Skin epidermis (tissue), 12 donors: ENCODE results near the gene OCSTAMP.

ENCODE experiments used
- H3K27ac ChIP-seq, 21 experiments: fragments of 200-600 bp; sonication (generic) in 11 of 21; one replicate each; pipeline ENCODE4 v1.5.0; 2020; ENCODE audit warnings: mild to moderate bottlenecking in 3 of 21, inconsistent platforms in 2 of 21, moderate library complexity in 2 of 21
- H3K4me3 ChIP-seq, 7 experiments: fragments of 200-600 bp; sonication (generic) in 2 of 7; one replicate each; pipeline ENCODE4 v1.5.0; 2020; ENCODE audit warnings: inconsistent platforms in 2 of 7, mild to moderate bottlenecking in 2 of 7, moderate library complexity in 1 of 7

OCSTAMP gene

DNA sequence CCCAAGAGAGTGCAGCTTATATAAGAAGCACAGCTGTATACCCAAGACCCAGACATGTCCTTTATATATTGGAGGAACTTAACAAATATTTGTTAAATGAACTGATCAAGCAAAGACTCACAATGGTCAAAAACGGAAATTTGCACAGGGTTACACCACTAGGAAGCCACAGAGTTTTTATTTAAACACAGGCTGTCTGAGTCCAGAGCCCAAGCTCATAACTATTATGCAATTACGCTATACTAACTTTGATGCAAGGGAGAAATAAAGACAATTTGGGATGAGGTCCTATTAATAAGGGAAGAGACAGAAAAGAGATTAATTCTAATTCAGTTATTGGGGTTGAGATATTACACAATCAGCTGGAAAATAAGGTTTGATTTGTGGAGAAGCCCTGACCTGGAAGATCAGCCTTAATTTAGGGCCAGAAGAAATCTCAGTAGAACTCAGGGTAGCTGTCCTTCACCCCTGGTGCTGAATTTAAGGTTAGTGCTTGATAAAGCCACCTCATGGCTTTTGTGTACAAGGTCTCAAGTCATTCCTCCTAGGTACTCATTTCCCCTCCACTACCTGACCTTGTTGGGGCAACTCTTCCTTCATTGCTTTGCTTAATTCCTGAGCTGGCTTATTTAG, 26.6 kb downstream of the OCSTAMP start:
- no peak overlapping the region for H3K27ac ChIP-seq
- H3K4me3 ChIP-seq, result no peak overlapping the region

DNA sequence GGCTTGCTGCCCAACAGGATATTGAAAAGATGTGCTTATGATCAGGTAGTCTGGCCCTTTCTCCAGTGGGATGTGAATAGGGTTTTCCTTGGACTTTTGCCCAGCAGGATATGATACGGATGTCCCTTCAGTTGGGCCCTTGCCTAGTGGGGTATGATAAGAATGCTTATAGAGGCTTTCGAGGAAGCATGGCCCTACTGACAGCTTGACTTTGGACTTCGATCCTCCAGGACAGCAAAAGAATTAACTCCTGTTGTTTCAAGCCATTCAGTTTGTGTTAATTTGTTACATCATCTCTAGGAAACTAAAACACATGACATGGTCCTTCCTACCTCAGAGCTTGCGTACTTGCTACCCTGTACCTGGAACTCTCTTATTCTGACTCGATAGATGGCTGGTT, 27.3 kb downstream of the OCSTAMP start:
- Histone ChIP-seq H3K4me3 (no peak overlapping the region), H3K27ac (no peak overlapping the region)

DNA sequence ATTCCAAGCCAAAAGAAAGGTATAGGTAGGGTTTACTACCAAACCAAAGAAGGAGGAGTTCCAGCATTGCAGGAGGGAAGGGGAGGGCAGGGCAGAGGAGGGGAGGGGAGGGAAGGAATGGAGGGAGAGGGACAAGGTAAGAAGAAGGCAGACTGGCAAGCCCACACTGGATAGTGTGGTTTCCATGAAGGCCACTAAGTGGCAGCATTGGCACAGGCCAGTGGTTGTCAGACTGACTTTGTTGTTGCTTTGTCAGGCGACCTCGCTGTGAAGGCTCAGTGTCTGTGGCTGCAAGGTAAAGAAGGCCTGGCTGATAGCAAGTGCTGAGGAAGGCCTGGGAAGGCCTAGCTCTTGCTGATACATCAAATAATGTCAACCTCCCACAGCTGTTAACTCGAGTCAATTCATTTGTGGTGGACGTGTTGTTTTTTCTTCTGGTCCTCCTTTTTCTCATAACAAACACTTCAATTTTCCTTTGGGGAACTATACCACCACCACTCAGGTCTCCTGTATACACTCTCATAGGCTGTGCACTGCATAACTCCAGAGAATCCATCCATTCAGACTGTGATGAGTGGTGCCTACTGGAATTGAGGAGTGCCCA, 29.4 kb downstream of the OCSTAMP start:
- Histone ChIP-seq H3K4me3 (no peak overlapping the region), H3K27ac (no peak overlapping the region)

DNA sequence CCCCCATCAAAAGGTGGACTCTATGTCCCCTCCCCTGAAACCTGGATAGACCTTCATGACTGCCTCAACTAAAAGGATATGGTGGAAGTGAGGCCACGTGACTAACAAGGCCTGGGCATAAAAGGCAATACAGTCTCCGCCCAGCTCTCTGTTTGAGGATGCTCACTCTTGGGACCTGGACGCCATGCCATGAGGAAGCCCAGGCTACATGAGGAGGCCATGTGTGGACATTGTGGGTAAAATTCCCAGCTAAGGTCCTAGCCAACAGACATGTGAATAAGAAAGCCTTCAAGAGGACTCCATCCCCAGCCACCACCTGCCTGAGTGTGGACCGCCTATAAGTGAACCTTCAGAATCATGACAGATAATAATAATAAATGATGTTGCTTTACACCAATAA, 29.9 kb downstream of the OCSTAMP start:
- Histone ChIP-seq H3K27ac (no peak overlapping the region), H3K4me3 (no peak overlapping the region)

DNA sequence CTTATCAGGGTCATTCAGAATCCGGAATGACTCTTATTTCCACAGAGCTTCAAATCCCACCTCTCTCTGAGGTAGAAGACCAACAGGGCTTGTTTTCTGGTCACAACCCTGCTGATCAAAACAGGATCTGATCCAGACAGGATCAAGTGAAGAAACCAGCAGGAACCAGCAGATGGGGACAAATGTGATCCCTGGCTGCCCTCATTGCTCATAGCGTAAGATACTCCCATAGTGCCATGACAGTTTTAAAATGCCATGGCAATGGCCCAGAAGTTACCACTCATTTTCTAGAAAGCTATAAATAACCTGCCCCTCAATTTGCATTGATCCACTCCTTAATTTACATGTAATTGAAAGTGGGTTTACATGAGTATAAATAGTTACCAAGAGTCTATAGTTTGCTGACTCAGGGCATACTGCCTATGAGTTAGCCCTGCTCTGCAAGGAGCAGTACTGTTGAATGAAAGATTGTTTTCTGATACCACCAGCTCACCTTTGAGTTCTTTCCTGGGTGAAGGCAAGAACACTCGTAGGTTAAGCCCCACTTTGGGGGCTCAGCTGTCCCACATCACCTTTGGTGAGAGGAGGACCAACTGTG, 30.9 kb downstream of the OCSTAMP start:
- Histone ChIP-seq H3K4me3 (no peak overlapping the region), H3K27ac (no peak overlapping the region)

DNA sequence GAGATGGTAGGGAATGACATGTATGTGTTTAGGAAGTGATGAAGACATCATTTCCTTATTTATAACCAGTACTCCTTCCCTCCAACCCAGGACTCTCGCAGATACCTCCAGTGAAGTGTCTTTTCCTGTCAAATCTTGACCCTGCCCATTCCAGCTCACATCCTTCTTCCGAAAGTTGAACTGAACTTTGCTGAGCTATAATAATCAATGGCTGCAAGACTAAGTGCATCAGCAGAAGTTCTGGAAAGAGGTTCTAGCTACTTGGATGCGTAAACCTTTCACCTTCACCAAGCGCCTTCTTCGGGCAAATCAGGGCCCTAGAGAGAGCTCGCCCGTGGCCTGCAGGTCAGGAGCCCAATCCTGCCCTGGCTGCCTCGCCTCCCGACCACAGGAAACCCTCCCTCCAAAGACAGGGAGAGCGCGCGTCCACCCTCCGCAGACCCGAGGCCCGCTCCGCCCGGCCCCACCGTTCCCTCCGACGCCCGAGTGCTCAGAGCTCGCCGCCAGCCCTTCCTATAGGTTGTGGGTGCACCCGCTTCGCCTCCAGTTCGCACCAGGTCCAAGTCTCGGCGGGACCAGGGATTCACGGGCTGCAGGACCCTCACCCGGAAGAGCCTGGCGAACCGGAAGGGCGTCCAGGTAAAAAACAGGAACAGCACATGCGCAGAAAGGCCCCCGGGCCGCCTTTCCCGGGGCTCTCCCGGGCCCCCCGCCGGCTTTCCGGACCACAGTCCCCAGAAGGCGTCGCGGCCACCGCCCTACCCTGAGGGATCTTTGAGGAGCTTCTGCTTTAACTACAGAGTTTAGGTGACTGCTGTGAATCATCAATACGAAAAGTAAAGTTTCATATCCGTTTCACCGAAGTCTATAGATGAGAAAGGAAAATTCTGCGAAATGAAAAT, 37.3 kb downstream of the OCSTAMP start, which contains the start of gene ZNF334:
TSS of gene ZNF334 (minus strand) at position 617 of the 902 bp plus-strand sequence. CDS start 1,457 bp downstream, outside the sequence.
- H3K4me3 ChIP-seq, result peak within 1 kb of the TSS; percentile 25 to 53 (median 40)
- H3K27ac ChIP-seq, result peak within 1 kb of the TSS in 4 of 21 experiments; percentile 21 to 64 (median 24)

DNA sequence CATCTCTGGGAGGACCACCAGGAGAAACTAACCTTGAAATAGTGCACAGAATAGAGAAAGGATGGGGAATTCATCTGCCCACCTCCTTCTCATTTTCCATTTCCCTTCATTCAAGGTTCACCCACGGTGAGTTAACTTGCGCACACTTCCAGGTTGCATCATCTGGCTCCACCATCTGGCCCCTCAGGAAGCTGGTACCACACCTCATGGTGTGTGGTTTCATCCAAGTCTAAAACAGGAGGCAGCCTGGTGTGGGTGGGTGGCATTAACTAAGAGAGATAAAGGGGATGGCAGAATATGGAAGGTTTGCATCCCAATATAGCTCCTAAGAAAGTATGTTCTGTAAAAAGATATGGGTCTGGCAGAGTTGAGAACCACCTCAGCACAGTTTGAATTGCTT, 40.9 kb downstream of the OCSTAMP start:
- no peak overlapping the region for H3K4me3 ChIP-seq
- H3K27ac ChIP-seq, result no peak overlapping the region

DNA sequence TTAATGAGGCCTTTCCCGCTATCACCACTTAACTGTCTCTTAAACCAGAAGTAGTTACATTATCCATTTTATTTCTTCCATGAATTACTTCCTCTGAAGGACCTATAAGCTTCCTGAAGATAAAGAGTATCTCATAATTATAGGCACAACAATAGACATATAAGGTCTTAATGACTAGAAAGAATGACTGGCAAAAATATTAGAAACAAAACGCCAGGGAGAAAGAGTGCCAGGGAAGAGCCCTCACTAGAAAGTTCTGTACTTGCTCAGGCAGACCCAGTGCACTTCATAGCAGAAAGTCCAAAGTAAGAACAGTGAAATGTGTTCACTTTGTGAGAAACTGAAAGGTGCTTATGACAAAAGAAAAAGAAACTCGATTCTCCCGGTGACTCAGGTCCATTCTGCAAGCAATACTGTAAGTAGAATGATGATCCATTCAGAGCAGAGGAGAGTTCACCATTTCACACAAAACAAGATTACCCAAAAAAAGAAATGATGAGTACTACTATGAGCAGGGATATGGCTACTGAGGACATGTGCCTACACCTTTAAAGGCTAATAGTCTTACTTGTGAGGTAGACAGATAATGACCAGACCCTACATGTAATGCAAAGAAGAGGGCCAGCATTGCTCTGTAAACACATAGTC, 42.6 kb downstream of the OCSTAMP start:
- Histone ChIP-seq H3K4me3 (no peak overlapping the region), H3K27ac (no peak overlapping the region)

DNA sequence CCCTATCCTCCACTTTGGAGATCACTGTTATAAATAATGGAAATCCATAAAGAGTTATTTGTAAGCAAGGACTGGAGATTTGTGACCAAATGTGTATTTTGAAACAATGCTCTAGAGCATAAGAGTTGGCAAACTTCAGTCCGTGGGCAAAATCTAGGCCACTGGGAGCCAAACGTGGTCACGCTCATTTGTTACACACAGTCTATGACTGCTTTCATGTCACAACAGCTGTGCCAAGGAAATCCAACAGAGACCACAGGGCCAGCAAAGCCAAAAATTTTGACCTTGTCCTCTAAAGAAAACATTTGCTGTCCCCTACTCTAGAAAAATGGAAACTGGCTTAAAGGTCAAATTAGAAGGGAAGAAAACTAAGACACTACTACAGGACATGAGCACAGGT, 44.9 kb downstream of the OCSTAMP start:
- no peak overlapping the region for H3K4me3 ChIP-seq
- H3K27ac ChIP-seq, result no peak overlapping the region

DNA sequence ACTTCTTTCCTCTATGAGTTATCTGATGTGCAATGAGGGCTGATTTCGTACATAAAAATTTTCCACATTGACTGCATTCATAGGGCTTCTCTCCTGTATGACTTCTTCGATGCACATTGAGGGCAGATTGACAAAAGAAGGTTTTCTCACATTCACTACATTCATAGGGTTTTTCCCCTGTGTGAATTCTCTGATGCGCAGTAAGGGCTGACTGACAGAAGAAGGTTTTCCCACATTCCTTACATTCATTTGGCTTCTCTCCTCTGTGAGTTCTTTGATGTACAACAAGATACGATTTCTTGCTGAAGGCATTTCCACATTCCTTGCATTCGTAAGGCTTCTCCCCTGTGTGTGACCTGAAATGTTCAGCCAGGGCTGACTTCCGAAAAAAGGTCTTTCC, 48.5 kb downstream of the OCSTAMP start:
- H3K4me3 ChIP-seq, result no peak overlapping the region
- H3K27ac ChIP-seq, result no peak overlapping the region

DNA sequence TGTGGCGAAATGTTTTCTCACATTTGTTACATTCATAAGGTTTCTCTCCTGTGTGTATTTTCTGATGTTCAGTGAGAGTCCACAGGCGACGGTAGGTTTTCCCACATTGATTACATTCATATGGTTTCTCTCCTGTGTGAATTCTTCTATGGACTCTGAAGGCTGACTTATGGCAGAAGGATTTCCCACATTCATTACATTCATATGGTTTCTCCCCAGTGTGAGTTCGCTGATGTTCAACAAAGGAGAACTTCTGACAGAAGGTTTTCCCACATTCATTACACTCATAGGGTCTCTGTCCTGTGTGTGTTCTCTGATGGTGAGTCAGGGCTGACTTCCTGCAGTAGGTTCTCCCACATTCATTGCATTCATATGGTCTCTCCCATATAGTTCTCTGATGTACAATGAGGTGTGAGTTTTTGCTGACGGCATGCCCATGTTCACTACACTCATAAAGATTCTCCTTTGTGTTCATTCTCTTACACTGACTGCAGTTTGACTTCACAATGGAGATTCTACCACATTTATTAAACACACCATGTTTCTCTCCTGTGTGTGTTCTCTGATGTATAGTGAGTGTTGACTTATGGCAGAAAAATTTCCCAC, 49.0 kb downstream of the OCSTAMP start:
- Histone ChIP-seq H3K4me3 (no peak overlapping the region), H3K27ac (no peak overlapping the region)

DNA sequence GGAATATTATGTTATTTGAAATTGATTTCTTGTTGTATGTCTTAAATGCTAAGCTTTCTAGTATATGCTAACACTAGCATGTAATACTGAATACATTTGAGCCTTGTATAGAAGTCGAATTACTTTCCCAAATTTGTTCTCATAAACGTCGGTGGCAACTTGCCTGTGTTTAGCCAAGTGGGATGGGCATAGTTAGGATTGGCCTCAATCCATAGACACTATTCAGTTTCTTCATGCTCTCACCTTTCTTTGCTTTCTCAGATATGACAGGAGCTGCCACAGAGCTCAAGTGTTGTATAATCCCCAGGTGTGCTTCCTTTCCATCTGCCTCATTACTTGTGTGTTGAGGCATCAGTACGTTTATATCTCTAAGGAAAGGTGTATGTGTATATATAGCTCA, 56.4 kb downstream of the OCSTAMP start:
- Histone ChIP-seq H3K4me3 (no peak overlapping the region), H3K27ac (no peak overlapping the region)

DNA sequence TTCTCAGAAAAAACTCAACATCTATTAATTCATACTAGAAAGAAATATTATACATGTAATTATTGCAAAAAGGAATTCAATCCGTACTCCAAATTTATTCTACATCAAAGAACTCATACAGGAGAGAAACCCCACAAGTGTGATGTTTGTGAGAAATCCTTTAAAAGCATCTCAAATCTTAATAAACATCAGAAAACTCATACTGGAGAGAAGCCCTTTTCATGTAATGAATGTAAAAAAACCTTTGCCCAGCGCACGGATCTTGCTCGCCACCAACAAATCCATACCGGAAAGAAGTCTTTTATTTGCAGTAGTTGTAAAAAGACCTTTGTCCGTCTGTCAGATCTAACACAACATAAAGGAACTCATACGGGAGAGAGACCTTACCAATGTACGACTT, 59.1 kb downstream of the OCSTAMP start:
- no peak overlapping the region for H3K27ac ChIP-seq

More for the DNA sequence above, 59.1 kb downstream of the OCSTAMP start:
- H3K4me3 ChIP-seq, result no peak overlapping the region
